ENCODE data around the gene CALU.

- TF ChIP-seq, protein P1, sequence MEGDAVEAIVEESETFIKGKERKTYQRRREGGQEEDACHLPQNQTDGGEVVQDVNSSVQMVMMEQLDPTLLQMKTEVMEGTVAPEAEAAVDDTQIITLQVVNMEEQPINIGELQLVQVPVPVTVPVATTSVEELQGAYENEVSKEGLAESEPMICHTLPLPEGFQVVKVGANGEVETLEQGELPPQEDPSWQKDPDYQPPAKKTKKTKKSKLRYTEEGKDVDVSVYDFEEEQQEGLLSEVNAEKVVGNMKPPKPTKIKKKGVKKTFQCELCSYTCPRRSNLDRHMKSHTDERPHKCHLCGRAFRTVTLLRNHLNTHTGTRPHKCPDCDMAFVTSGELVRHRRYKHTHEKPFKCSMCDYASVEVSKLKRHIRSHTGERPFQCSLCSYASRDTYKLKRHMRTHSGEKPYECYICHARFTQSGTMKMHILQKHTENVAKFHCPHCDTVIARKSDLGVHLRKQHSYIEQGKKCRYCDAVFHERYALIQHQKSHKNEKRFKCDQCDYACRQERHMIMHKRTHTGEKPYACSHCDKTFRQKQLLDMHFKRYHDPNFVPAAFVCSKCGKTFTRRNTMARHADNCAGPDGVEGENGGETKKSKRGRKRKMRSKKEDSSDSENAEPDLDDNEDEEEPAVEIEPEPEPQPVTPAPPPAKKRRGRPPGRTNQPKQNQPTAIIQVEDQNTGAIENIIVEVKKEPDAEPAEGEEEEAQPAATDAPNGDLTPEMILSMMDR (IDR thresholded peaks at IDR 0.05), result no peak
- no peak for TF ChIP-seq POLR2A (IDR thresholded peaks at IDR 0.05)
- TF ChIP-seq EP300 (IDR thresholded peaks at IDR 0.05), result no peak
These were observed 6.5 kb upstream of the CALU start for GRCh38 chr7:128732521-128733277.
